Smooth muscle cell of the brain vasculature (primary cell): ENCODE measurements around the gene EPS8L2.

Experiments used
- DNase-seq: peaks from one replicate; pipeline ENCODE4 v3.0.0-alpha.2; 2012; ENCODE audit warnings: low read depth, low spot score

The EPS8L2 gene

DNA sequence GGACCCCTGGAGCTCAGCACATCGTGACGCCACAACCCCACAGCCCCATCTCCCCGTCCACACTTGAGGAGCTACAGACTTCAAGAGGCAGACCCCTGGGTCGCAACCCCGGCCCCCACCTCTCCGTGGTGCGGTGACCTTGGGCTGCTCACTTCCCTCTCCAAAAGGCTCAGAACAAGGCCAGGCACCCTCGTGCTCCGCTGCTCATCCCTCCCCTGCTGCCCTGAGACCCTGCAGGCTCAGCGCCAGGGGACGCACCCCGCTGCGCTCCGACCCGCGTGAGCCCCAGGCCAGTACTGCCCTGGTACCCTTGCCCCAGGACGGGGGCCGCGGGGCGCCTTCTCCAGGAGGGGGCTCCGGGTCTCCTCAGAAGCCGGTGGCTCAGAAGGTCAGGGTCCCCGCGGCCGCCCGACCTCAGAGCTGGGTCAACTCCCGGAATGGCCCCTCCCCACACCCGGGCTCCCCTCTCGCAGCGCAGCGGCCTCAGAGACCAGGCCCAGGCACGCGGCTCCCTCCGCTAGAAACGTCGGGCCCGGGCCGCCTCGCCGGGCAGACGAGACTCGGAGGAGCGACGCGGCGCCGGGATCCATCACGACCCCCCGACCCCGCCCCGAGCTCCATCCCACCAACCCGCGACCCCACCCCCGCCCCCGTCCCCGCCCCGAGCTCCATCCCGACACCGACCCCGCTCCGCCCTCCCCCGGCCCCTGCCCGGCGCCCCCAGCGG lies 70.7 kb downstream of the EPS8L2 start:
- DNase-seq: no peak
